HepG2 (cell line): Measurements from ENCODE around the gene CNTN5.

Experiments
- BATF2 ChIP-seq: sonication (generic); formaldehyde crosslinking; IDR thresholded peaks from 2 replicates; pipeline ENCODE4 v1.8.0; 2022; ENCODE audit warnings: mild to moderate bottlenecking, missing genetic modification reagents, moderate library complexity
- GABPA ChIP-seq, 2 experiments: IDR thresholded peaks; 2 replicates each; pipeline ENCODE4 v1.6.1; 2011 to 2016; ENCODE audit warnings: low read depth in 2 of 2, low read length in 1 of 2, missing biosample characterization in 1 of 2, missing genetic modification characterization in 1 of 2
- KMT2A ChIP-seq: sonication (generic); formaldehyde crosslinking; IDR thresholded peaks from 2 replicates; pipeline ENCODE4 v1.4.0; 2020; ENCODE audit warnings: missing genetic modification reagents
- MED1 ChIP-seq: sonication (generic); formaldehyde crosslinking; IDR thresholded peaks from 2 replicates; pipeline ENCODE4 v1.4.0; 2020; ENCODE audit warnings: missing genetic modification reagents
- PAX8 ChIP-seq: sonication (generic); formaldehyde crosslinking; IDR thresholded peaks from 2 replicates; pipeline ENCODE4 v1.8.0; 2022; ENCODE audit warnings: mild to moderate bottlenecking, missing genetic modification reagents, borderline replicate concordance
- POLR2A ChIP-seq, 2 experiments: IDR thresholded peaks; 2 replicates each; pipeline ENCODE4 v1.6.1; 2011; ENCODE audit warnings: low read depth in 2 of 2, low read length in 2 of 2, mild to moderate bottlenecking in 1 of 2, moderate library complexity in 1 of 2; ENCODE audit not compliant: insufficient read depth in 1 of 2
- REST ChIP-seq, 2 experiments: IDR thresholded peaks; 2 replicates each; pipeline ENCODE4 v1.6.1; 2011 to 2012; ENCODE audit warnings: low read length in 2 of 2, borderline replicate concordance in 1 of 2, low read depth in 1 of 2, mild to moderate bottlenecking in 1 of 2, moderate library complexity in 1 of 2
- SRSF9 ChIP-seq: fragments of 200-400 bp; formaldehyde crosslinking; IDR thresholded peaks from 2 replicates; pipeline ENCODE4 v1.6.1; 2018; ENCODE audit warnings: borderline replicate concordance, mild to moderate bottlenecking, low read depth, low read length; ENCODE audit not compliant: insufficient read depth, poor library complexity, severe bottlenecking
- TBL1XR1 ChIP-seq: fragments of 150-350 bp; IDR thresholded peaks from 2 replicates; pipeline ENCODE4 v1.6.1; 2014; ENCODE audit warnings: borderline replicate concordance, low read length; ENCODE audit not compliant: partially characterized antibody
- TCF7 ChIP-seq: sonication (generic); IDR thresholded peaks from 2 replicates; pipeline ENCODE4 v1.6.1; 2016; ENCODE audit warnings: antibody characterized with exemption, low read depth
- ZMAT3 ChIP-seq: sonication (generic); formaldehyde crosslinking; conservative IDR thresholded peaks from 2 replicates; pipeline ENCODE4 v1.7.0; 2021; ENCODE audit warnings: missing genetic modification reagents
- ZNF124 ChIP-seq: sonication (generic); formaldehyde crosslinking; IDR thresholded peaks from 2 replicates; pipeline ENCODE4 v1.4.0; 2020; ENCODE audit warnings: missing genetic modification reagents
- ZNF609 ChIP-seq: sonication (generic); formaldehyde crosslinking; IDR thresholded peaks from 2 replicates; pipeline ENCODE4 v1.4.0; 2020; ENCODE audit warnings: mild to moderate bottlenecking, missing genetic modification reagents, borderline replicate concordance
- ZNF761 ChIP-seq: sonication (generic); formaldehyde crosslinking; conservative IDR thresholded peaks from 2 replicates; pipeline ENCODE4 v1.4.0; 2020; ENCODE audit warnings: mild to moderate bottlenecking, missing genetic modification reagents

- TF ChIP-seq ZNF609: no peak
- no peak for TF ChIP-seq PAX8 (CRISPR knock-in tag)
- no peak for TF ChIP-seq GABPA (IDR thresholded peaks at IDR 0.05; ENCODE audit: low read depth, low read length)
- no peak for TF ChIP-seq GABPA (CRISPR knock-in tag; IDR thresholded peaks at IDR 0.05; ENCODE audit: low read depth)
- TF ChIP-seq POLR2A (IDR thresholded peaks at IDR 0.05; ENCODE audit: insufficient read depth in 1 of 2, low read depth in 2 of 2, low read length in 2 of 2): no peak
- no peak for TF ChIP-seq MED1 (CRISPR knock-in tag)
- TF ChIP-seq ZNF124 (CRISPR knock-in tag): no peak
- TF ChIP-seq TBL1XR1: no peak
- TF ChIP-seq REST (IDR thresholded peaks at IDR 0.05; ENCODE audit: borderline replicate concordance in 1 of 2, low read depth in 1 of 2, low read length in 2 of 2): no peak
- no peak for TF ChIP-seq ZMAT3 (CRISPR knock-in tag)
- TF ChIP-seq BATF2: no peak
- no peak for TF ChIP-seq ZNF761 (CRISPR knock-in tag)
- TF ChIP-seq SRSF9: no peak
- no peak for TF ChIP-seq KMT2A (CRISPR knock-in tag)
- no peak for TF ChIP-seq TCF7
Observed at GRCh38 chr11:99098751-99099150, 78.0 kb downstream of the CNTN5 start.
